Activated effector memory CD4-positive, alpha-beta T cell treated with Interleukin-2 at 50 U/mL for 16 hours (primary cell): ENCODE results near the gene MTHFD2L.
"Not testable (repeated sequence)": the region's sequence is repeated elsewhere in the genome, so short reads cannot be mapped to it uniquely, and the experiment has no call there.

Experiments
- DNase-seq: peaks from one replicate; pipeline ENCODE4 v3.0.0-alpha.2; 2020

The MTHFD2L gene

DNA sequence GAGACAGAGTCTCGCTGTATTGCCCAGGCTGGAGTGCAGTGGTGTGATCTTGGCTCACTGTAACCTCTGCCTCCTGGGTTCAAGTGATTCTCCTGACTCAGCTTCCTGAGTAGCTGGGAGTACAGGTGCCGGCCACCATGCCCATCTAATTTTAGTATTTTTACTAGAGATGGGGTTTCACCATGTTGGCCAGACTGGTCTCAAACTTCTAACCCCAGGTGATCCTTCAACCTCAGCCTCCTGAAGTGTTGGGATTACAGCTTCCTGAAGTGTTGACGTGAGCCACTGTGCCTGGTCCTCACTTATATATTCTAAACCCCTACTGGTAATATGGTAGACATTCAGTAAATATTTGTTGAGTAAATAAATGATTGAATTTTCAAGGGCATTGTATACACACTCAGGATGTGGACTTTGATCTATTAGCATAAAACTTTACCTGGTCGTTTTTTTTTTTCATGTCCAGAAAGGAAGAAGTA is 33.0 kb downstream of the MTHFD2L start:
- DNase-seq: no peak

DNA sequence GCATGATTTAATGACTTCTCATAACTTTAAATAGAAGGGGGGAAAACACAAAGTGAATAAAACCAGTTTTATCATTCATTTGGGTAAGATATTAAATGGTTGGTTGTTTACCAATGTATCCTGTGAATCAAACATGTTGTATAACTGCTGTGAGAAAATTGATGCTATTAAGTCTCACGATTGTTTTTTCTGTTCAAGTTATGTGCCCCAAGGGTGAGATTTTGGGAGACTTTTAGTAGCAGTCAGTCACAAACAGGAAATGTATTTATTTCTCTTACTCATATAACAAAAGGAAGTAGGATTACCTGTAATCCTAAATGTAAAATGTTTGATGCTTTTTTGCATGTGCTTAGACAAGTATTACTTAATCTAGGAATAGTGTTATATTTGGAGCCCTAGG is 39.2 kb downstream of the MTHFD2L start:
- DNase-seq: no peak

DNA sequence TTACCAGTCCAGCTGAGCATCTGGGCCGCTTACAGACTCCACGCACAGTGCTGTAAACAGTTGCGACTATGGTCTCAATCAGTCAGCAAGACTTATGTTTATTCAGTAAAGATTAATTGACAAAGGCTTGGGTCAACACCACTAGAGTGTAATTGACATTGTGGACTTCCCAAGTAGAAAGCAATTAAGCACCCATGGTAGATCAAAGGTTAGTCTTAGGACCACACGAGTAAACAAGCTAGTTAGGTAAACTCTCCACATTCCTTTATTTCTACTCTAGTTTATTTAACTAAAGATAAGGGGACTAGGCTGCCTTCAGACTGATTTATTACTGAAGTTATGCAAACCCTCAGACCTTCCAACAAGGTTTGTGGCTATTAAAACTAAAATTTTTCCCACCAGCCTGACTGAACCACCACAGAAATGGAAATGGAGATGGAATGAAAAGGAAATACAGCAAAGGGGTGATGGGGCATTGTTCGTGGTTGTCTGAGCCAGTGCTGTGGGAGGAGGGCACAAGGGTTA is 44.2 kb downstream of the MTHFD2L start:
- DNase-seq: no peak

DNA sequence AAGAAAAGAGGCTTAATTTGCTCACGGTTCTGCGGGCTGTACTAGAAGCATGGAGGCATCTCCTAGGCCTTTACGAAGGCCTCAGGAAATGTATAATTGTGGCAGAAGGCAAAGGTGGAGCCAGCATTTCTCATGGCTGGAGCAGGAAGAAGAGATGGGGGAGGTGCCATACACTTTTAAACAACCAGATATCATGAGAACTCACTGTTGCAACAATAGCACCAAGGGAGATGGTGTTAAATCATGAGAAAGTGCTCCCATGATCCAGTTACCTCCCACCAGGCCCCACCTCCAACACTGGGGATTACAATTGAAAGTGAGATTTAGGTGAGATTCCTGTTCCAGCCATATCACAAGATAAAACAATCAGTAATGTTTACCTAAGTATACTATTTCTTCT is 45.5 kb downstream of the MTHFD2L start:
- no peak for DNase-seq

DNA sequence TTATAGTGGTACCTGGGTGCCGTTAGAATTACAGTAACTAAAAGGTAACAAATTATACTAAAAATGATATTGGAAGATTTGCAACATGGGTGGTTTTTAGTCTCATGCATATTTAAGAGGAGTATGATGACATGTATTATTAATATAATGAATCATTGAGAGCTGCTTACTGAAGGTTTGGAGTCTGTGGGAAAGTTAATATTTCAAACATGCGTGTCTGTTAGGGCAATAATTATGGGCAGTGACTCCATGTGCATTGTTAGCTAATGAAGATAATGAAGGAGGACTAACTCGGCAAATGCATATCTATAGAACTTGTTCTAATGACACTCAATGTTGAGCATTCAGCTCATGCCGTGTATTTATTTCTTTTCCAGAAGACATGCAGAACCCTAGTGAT is 47.1 kb downstream of the MTHFD2L start:
- DNase-seq: no peak

DNA sequence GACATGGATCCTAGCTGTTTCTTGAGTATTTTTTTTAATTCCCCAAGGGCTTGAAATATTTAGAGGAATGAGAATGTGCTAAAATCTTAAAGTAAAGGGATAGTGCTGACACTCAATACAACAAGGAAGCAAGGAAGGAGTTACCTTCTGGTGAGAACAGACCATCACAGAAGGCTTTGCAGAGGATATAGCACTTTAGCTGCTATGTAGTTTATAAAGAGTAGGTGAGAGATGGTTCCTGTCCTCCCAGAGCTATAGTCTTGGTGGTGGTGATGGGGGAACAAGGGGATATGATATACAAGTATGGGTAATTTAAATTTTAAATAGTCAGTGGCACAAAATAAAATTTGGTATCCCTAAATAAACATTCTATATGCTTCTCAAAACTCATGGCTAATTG is 47.6 kb downstream of the MTHFD2L start:
- DNase-seq: no peak

DNA sequence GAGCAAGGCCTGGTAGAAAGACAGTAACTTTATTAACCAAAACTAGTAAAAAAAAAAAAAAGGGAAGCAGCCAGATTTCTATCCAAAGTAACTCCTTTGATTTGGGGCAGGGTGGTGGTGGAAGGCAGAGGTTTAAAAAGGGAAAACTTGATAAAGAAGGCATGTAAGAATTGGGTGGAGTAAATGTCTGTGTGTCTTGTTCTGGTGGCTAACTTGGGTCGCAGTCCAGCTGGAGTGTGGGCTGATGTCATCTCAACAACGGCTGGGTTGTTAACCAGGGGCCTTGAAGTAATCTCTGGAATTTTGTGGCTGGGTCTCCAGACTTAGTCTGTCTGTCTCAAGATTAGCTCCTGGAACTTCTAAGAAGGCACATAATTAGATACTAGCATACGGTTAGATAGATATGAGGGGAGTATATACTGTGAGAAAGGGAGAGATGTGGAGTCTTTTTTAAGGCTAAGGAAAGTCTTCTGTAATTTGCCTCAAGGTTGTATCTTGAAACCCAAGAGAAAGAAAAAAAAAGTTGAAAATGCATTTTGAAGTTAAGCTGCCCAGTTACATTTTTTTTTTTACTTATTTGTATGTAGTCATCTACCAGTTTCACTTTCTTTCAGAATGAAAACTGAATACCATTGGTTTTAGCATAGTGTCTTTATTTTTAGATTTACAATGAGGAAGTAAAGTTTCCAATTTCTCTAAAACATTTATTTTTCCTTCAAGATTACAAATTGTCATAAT is 48.3 kb downstream of the MTHFD2L start:
- DNase-seq: no peak

DNA sequence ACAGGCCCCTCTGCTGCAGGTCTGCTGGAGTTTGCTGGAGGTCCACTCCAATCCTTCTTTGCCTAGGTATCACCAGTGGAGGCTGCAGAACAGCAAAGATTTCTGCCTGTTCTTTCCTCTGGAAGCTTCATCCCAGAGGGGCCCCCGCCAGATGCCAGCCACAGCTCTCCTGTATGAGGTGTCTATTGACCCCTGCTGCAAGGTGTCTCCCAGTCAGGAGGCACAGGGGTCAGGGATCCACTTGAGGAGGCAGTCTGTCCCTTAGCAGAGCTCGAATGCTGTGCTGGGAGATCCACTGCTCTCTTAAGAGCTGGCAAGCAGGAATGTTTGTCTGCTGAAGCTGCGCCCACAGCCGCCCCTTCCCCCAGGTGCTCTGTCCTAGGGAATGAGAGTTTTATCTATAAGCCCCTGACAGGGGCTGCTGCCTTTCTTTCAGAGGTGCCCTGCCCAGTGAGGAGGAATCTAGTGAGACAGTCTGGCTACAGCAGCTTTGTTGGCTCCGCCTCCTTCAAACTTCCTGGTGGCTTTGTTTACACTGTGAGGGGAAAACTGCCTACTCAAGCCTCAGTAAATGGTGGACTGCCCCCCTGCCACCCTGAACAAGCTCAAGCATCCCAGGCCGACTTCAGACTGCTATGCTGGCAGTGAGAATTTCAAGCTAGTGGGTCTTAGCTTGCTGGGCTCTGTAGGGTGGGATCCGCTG is 56.7 kb downstream of the MTHFD2L start:
- not testable (repeated sequence) for DNase-seq

DNA sequence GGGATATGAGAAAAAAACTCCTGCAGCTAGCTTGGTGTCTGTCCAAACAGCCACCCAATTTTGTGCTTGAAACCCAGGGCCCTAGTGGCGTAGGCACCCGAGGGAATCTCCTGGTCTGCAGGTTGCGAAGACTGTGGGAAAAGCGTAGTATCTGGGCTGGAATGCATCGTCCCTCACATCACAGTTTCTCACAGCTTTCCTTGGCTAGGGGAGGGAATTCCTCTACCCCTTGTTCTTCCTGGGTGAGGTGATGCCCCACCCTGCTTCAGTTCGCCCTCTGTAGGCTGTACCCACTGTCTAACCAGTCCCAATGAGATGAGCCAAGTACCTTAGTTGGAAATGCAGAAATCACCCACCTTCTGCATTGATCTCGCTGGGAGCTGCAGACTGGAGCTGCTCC is 57.3 kb downstream of the MTHFD2L start:
- DNase-seq: not testable (repeated sequence)

DNA sequence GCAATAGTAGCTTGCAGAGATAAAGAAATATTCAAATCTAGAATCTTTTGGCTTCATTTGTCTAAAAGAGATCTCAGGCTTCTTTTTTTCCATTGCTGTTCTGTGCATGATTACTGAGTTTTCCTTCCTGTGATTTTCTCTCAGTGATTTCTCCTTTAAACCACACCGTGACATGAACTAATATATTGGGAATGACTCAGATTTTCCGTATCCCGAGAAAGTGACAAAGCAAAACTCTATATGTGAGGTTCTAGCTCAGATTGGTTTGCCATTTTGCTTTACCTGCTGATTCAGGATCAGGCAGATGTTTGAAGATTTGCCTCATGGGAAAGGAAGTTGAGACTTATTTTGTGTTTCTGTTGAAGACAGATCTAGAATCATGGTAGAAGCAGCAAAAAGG is 59.4 kb downstream of the MTHFD2L start:
- no peak for DNase-seq

DNA sequence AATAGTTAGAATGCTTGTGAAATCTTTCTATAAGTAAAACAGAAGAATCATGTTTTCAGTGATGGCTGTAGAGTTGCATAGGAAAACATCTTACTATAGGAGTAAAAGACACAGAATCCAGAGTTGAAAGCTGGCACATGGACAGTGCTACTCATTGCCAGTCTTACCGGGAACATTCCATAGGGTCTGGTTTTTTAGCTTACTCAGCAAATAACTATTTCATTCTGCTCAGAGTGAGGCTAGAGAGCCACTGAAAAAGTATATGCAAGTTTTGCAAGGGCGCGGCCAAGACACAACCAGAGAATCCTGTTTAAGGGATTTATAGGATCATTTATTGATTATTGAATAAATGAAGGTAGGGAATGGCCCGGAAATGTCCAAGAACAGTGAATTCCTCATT is 60.3 kb downstream of the MTHFD2L start:
- DNase-seq: no peak

DNA sequence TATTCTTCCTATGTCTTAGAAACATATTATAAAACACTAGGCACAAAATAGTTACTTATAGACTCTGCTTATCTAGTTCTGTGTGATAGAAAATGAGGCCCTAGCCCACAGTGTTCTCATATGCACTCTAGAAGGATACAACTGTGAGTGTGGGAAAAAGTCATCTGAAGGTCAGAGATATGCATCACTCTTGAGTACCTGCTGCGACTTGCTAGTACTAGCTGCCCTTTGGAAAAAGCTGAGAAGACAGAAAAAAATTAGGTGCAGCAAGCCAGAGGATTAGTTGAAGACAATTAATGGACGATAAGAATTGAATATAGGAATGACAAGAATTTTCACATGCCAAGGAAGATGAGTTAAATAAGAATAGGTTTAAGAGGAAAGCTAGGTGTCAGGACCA is 61.3 kb downstream of the MTHFD2L start:
- DNase-seq: no peak

DNA sequence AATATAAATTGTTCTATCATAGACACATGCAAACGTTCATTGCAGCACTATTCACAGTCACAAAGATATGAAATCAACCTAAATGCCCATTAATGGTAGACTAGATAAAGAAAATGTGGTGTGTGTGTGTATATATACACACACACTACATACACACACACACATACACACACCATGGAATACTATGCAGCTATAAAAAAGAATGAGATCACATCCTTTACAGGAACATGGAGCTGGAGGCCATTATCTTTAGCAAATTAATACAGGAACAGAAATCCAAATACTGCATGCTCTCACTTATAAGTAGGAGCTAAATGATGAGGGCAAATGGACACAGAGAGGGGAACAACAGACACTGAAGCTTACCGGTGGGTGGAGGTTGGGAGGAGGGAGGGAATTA is 65.2 kb downstream of the MTHFD2L start:
- DNase-seq: no peak

DNA sequence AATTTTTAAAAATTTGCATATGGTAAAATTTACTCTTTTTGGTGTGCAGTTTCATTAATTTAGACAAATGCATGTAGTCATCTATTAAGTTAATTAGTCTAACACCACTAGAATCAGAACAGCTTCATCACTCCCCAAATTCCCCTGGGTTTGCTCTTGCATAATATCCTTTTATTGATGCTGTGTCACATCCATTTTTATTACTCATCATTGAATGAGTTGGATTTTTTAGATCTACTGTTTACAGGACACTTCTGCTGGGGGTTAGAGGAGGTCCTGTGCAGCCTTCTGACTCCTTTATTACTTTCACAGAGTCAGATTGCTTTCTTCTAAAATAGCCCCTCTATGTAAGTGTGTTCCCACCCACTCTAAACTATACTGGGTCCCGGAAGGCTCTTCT is 65.9 kb downstream of the MTHFD2L start:
- no peak for DNase-seq

DNA sequence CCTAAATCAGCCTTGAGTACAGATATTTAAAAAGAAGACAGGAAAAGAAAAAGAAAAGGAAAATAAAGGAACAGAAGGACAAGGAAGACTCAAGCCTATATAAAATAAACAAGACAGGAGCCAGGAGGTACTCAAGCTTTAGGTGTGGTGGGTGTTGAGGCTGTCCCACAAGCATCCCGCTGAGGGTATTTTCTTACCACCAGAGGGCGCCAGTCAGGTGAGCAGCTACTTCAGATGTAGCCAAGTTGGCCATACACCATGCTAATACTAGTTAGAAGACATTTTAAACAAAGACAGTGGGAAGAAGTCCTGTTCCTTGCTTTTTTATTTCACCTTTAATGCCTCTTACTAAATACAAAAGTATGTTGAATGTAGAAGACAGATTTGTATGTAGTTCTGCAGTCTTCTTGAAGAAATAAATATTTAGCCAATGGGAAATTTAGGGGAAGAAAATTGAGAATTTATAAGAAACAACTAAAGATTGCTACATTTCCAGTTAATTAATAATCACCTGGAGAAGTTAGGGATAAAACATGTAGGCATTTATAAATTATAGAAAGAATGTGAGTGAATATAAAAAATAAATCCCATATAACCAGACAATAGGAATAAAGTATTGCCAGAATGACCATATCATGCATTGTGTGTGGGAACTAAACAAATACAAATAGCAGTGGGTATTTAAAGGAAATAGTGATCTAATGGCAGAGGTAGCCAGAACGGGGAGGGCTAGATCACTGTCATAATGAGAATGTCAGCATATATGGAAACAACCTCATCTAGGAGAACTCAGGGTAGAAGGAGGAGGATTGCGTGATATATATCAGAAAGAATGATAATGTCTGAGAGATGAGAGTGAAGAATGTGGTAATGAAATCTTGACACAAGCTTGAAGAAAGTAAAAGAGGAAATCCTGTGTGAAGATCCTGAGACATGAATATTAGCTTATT is 71.0 kb downstream of the MTHFD2L start:
- peak; percentile 40 for DNase-seq

DNA sequence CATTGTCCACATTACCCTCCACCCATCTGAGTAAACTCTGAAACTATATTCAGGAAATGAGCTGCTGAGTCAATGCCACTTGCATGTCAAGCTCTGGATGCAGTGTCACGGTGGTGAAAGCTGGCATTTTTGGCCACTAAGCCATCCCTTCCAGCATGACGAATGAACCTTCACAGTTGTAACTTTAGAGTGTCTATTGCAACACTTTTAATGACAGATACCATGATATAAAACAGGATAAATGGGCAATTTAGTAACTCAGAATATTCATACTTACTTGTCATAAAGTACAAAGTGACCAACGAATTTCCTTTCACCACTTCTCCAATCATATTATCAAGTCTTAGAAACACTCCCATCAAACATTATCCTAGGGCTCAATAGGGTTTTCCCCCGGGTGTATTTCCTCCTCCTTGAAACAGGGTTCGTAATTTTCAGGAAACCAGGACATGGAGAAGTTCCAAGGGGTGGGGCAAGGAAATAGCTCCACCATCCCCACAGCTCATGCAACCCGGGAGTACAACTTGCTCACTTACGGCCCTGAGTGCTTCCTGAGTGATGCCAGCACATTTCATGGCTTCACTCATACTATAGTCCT is 73.1 kb downstream of the MTHFD2L start:
- DNase-seq: no peak

DNA sequence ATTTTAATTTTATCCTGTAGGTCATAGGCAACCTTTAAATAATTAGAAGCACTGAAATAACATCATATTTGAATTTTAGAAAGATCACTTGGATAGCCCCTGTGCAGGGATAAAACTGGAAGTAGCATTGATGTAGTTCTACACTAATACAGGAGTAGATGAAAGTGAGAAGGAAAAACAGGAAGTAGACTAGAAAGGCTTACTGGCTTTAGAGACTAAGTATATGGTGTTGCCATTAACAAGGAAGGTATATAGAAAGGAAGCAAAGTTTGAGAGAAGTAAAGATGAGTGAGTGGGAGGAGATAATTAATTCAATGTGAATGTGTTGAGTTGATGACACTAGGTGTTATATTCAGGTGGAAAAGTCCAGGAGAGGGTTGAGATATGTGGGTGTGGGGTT is 77.2 kb downstream of the MTHFD2L start:
- no peak for DNase-seq

DNA sequence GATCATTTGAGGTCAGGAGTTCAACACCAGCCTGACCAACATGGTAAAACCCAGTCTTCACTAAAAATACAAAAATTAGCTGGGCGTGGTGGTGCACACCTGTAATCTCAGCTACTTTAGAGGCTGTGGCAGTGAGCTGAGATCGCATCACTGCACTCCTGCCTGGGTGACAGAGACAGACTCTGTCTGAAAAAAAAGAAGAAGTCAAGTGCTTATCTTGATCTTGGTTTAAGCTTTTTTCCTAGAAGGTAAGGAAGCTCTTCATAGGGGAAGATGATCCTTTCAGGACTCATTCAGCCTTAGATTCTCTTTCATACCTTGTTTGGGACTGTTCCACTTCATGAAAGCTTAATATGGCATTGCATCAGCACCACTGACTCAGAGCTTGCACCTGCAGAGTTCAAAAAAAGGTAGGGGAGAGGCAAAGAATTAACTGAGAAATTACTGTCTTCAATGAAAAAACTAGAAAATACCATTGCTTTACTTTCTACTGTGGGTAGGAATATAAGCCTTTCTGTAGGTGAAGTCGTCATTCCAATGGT is 79.6 kb downstream of the MTHFD2L start:
- DNase-seq: no peak

DNA sequence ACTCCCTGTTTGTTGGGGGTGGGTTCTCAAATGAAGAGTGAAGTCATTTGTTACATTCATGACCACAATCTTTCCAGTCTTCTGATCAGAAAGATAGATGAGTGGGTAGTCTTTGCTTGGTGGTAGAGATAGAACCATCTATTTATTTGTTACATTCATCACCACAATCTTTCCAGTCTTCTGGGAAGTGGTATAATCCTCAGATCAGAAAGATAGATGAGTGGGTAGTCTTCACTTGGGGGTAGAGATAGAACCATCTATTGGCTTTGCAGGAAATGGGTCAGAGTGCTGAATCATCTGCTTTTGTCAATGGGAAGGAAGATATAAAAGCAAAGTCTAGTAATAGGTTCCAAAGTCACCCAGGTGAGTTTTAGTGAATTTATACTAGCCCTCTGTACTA is 86.1 kb downstream of the MTHFD2L start:
- DNase-seq: no peak

DNA sequence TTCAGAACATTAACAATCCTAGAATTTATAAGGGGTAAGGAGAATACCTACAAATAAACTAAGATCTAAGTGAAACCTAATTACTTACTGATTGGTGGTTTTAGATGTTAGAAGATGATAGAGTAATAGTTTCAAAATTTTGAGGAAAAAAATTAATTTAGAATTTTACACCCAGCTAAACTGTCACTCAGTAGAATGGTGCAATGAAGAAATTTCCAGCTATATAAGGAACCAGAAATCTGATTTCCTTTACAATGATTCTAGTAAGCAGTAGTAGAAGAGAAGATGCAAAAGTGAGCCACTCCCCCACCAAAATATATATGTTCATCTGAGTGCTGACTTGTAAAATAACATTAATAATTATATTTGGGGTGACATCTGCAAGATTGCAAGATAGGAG is 95.0 kb downstream of the MTHFD2L start:
- DNase-seq: no peak

DNA sequence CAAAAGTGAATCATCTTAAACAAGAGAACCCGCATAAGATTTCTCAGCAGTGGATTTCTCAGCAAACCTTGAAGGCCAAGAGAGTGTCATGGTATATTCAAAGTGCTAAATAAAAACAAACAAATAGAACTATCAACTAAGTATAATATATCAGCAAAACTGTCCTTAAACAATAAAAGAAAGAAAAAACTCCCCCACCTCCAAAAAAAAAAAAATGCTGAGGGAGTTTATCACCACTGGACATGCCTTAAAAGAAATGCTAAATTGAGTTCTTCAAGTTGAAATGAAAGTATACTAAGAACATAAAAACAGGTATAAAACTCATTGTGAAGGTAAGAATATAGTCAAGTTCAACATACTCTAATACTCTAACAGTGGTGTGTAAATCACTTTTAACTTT is 96.5 kb downstream of the MTHFD2L start:
- DNase-seq: no peak

DNA sequence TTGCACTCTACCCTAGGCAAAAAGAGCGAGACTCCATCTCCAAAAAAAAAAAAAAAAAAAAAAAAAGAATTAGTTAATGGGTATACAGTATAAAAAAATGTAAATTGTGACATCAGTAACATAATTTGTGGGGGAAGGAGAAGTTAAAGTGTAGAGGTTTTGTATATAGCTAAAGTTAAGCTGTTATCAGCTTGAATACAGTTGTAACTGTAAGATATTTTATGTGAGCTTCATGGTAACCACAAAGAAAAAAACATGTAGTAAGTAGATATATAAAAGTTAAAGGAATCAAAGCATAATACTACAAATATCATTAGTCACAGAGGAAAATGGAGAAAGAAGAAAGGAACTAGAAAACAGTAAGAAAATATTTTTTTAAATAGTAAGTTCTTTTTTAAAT is 97.2 kb downstream of the MTHFD2L start:
- no peak for DNase-seq

DNA sequence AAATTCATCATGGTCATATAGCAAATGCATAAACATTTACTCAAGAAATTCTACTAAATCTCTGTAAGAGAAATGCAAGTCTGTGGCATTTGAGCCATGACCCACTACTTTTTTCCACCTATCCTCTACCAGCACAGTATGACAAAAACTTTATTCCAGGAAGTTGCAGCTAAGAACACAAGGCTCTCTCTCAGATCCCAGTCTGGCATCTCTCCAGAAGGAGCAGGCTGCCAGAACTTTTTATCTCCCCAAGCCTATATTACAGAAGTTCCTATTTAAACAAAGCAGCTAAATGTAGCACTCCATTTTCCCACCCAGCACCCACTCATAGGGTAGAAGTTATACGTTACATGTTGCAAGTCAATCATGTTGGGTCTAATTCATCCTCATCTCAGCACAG is 101.0 kb downstream of the MTHFD2L start:
- DNase-seq: no peak
